ENCODE data around the gene AGTRAP. TPM values are rescaled to one million over a fixed set of nuclear protein-coding genes. Genes with fewer than 3 reads are reported as not detected.
A peak's percentile ranks its signal among the peaks of the same experiment; 100 is the strongest.

AGTRAP gene
- total and polyA plus RNA-seq, 9 of the 15 experiments (the other 6 are each of a cell fraction or from before 2014, with no cell fraction given), result 26.8 to 105 (median 57.5) TPM

DNA sequence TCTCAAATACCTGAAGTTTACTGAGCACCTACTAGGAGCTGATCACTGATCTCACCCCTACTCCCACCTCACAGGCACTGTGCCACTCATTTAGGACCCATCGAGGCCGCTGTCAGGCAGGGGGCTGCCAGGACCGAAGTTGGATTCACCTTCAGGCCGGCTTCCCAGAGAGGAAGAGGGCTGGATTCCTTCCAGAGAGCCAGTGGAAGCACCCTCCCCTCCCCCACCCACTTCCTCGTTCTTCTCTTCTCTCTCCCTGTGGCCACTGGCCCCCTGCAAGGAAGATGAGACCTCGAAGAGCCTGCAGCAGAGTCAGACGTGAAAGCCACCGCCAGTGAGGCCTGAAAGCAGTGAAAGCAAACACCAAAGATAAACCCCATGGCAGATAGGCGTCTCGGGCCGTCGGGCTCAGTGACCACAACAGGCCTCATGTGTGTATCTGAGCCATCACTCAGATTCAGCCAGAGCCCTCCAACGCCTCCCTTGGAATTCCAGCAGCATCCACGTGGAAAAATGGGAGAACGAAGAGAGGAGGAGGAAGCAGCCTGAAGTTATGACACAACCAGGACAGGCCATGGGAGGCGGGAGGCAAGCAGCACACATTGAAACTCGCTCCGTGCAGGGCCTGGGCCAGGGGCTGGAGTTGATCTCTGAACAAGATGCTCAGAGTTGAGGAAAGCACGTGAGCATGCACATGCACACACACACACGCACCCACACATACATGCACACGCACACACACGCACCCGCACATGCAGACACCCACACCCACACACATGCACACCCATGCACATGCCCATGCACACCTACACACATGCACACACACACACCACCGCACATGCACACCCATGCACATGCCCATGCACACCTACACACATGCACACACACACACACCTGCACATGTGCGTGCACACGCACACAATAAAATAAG, 6.2 kb upstream of the AGTRAP start (continued):
- TF ChIP-seq L3MBTL2 (IDR thresholded peaks at IDR 0.05) (peak; percentile 63), ZNF644 (tag; IDR thresholded peaks at IDR 0.05; ENCODE audit: low read depth) (no peak), ETV5 (CRISPR knock-in tag; IDR thresholded peaks at IDR 0.05; ENCODE audit: low read depth) (no peak), RBM39 (optimal IDR thresholded peaks at IDR 0.05; ENCODE audit: low read depth, low read length) (peak; percentile 56), NUFIP1 (IDR thresholded peaks at IDR 0.05; ENCODE audit: partially characterized antibody) (no peak), POLR2AphosphoS5 (IDR thresholded peaks at IDR 0.05; ENCODE audit: control insufficient read depth, insufficient read depth, low read depth, low read length) (no peak), ESRRB (CRISPR knock-in tag; IDR thresholded peaks at IDR 0.05; ENCODE audit: borderline replicate concordance) (no peak)
- TF ChIP-seq, protein P1, sequence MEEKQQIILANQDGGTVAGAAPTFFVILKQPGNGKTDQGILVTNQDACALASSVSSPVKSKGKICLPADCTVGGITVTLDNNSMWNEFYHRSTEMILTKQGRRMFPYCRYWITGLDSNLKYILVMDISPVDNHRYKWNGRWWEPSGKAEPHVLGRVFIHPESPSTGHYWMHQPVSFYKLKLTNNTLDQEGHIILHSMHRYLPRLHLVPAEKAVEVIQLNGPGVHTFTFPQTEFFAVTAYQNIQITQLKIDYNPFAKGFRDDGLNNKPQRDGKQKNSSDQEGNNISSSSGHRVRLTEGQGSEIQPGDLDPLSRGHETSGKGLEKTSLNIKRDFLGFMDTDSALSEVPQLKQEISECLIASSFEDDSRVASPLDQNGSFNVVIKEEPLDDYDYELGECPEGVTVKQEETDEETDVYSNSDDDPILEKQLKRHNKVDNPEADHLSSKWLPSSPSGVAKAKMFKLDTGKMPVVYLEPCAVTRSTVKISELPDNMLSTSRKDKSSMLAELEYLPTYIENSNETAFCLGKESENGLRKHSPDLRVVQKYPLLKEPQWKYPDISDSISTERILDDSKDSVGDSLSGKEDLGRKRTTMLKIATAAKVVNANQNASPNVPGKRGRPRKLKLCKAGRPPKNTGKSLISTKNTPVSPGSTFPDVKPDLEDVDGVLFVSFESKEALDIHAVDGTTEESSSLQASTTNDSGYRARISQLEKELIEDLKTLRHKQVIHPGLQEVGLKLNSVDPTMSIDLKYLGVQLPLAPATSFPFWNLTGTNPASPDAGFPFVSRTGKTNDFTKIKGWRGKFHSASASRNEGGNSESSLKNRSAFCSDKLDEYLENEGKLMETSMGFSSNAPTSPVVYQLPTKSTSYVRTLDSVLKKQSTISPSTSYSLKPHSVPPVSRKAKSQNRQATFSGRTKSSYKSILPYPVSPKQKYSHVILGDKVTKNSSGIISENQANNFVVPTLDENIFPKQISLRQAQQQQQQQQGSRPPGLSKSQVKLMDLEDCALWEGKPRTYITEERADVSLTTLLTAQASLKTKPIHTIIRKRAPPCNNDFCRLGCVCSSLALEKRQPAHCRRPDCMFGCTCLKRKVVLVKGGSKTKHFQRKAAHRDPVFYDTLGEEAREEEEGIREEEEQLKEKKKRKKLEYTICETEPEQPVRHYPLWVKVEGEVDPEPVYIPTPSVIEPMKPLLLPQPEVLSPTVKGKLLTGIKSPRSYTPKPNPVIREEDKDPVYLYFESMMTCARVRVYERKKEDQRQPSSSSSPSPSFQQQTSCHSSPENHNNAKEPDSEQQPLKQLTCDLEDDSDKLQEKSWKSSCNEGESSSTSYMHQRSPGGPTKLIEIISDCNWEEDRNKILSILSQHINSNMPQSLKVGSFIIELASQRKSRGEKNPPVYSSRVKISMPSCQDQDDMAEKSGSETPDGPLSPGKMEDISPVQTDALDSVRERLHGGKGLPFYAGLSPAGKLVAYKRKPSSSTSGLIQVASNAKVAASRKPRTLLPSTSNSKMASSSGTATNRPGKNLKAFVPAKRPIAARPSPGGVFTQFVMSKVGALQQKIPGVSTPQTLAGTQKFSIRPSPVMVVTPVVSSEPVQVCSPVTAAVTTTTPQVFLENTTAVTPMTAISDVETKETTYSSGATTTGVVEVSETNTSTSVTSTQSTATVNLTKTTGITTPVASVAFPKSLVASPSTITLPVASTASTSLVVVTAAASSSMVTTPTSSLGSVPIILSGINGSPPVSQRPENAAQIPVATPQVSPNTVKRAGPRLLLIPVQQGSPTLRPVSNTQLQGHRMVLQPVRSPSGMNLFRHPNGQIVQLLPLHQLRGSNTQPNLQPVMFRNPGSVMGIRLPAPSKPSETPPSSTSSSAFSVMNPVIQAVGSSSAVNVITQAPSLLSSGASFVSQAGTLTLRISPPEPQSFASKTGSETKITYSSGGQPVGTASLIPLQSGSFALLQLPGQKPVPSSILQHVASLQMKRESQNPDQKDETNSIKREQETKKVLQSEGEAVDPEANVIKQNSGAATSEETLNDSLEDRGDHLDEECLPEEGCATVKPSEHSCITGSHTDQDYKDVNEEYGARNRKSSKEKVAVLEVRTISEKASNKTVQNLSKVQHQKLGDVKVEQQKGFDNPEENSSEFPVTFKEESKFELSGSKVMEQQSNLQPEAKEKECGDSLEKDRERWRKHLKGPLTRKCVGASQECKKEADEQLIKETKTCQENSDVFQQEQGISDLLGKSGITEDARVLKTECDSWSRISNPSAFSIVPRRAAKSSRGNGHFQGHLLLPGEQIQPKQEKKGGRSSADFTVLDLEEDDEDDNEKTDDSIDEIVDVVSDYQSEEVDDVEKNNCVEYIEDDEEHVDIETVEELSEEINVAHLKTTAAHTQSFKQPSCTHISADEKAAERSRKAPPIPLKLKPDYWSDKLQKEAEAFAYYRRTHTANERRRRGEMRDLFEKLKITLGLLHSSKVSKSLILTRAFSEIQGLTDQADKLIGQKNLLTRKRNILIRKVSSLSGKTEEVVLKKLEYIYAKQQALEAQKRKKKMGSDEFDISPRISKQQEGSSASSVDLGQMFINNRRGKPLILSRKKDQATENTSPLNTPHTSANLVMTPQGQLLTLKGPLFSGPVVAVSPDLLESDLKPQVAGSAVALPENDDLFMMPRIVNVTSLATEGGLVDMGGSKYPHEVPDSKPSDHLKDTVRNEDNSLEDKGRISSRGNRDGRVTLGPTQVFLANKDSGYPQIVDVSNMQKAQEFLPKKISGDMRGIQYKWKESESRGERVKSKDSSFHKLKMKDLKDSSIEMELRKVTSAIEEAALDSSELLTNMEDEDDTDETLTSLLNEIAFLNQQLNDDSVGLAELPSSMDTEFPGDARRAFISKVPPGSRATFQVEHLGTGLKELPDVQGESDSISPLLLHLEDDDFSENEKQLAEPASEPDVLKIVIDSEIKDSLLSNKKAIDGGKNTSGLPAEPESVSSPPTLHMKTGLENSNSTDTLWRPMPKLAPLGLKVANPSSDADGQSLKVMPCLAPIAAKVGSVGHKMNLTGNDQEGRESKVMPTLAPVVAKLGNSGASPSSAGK (IDR thresholded peaks at IDR 0.05), result peak; percentile 60
- TF ChIP-seq, protein P2, sequence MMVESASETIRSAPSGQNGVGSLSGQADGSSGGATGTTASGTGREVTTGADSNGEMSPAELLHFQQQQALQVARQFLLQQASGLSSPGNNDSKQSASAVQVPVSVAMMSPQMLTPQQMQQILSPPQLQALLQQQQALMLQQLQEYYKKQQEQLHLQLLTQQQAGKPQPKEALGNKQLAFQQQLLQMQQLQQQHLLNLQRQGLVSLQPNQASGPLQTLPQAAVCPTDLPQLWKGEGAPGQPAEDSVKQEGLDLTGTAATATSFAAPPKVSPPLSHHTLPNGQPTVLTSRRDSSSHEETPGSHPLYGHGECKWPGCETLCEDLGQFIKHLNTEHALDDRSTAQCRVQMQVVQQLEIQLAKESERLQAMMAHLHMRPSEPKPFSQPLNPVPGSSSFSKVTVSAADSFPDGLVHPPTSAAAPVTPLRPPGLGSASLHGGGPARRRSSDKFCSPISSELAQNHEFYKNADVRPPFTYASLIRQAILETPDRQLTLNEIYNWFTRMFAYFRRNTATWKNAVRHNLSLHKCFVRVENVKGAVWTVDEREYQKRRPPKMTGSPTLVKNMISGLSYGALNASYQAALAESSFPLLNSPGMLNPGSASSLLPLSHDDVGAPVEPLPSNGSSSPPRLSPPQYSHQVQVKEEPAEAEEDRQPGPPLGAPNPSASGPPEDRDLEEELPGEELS (CRISPR knock-in tag; IDR thresholded peaks at IDR 0.05; ENCODE audit: borderline replicate concordance), result no peak
- TF ChIP-seq, protein P3, sequence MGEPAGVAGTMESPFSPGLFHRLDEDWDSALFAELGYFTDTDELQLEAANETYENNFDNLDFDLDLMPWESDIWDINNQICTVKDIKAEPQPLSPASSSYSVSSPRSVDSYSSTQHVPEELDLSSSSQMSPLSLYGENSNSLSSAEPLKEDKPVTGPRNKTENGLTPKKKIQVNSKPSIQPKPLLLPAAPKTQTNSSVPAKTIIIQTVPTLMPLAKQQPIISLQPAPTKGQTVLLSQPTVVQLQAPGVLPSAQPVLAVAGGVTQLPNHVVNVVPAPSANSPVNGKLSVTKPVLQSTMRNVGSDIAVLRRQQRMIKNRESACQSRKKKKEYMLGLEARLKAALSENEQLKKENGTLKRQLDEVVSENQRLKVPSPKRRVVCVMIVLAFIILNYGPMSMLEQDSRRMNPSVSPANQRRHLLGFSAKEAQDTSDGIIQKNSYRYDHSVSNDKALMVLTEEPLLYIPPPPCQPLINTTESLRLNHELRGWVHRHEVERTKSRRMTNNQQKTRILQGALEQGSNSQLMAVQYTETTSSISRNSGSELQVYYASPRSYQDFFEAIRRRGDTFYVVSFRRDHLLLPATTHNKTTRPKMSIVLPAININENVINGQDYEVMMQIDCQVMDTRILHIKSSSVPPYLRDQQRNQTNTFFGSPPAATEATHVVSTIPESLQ (CRISPR knock-in tag; IDR thresholded peaks at IDR 0.05), result no peak
